ENCODE measurements around the gene CSNK2A3. TPM values are rescaled to one million over a fixed set of nuclear protein-coding genes. Genes with fewer than 3 reads are reported as not detected.

CSNK2A3 gene
- total RNA-seq, 1 experiment from 2014 or later, result 1.7 TPM

DNA sequence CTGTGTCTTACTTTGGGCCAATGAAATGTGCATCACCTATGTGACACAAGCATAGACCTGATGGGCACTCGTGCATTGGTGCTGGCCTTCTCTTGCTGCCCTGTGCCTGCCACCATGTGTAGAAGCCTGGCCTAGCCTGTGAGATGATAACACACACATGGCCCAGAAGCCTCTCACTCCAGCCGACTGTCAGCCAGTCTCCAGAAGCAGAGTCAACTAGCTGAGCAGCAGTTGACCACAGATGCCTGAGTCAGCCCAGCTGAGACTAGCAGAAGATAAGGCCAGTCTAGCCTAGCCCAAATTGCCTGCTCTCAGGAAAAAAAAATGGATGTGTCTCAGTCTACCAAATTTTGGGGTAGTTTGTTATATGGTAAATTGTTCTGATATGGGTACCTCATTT is 46.2 kb downstream of the CSNK2A3 start:
- H3K9me3 Mint-ChIP-seq, result no peaks in the 10 kb centered on the region
- no peaks in the 10 kb centered on the region for H3K79me1 ChIP-seq (ENCODE audit: insufficient read depth, low read depth, low read length, poor library complexity, severe bottlenecking)
- no peak overlapping the region for H3K14ac ChIP-seq (ENCODE audit: insufficient read depth, low read length)
- H3K27me3 ChIP-seq (ENCODE audit: insufficient read depth, low read length), result no peaks in the 10 kb centered on the region
- H2BK12ac ChIP-seq (ENCODE audit: insufficient read length, low read depth, low read length), result no peak overlapping the region
- no peak overlapping the region for H3T11ph ChIP-seq (ENCODE audit: low read length)
- H4K20me1 ChIP-seq (ENCODE audit: control insufficient read depth, insufficient read depth, insufficient read length), result no peaks in the 10 kb centered on the region
- no peaks in the 10 kb centered on the region for H3K23me2 ChIP-seq (ENCODE audit: insufficient read length, low read depth, low read length, poor library complexity, severe bottlenecking)
- H3K4me1 ChIP-seq (ENCODE audit: insufficient read depth, low read length), result no peaks in the 10 kb centered on the region
- H4K5ac ChIP-seq (ENCODE audit: insufficient read length, low read depth, low read length), result no peak overlapping the region
- no CpG with 5 or more reads among the region's 2 CpGs for WGBS (ENCODE audit: extremely low coverage, insufficient read length, low lambda C conversion rate)
- no peaks in the 10 kb centered on the region for H3K4me1 Mint-ChIP-seq
- H3K27ac ChIP-seq (ENCODE audit: insufficient read length, low read depth, low read length), result no peak overlapping the region
- no peak overlapping the region for H3K4ac ChIP-seq (ENCODE audit: low read depth, low read length)
- TF ChIP-seq, protein P1, sequence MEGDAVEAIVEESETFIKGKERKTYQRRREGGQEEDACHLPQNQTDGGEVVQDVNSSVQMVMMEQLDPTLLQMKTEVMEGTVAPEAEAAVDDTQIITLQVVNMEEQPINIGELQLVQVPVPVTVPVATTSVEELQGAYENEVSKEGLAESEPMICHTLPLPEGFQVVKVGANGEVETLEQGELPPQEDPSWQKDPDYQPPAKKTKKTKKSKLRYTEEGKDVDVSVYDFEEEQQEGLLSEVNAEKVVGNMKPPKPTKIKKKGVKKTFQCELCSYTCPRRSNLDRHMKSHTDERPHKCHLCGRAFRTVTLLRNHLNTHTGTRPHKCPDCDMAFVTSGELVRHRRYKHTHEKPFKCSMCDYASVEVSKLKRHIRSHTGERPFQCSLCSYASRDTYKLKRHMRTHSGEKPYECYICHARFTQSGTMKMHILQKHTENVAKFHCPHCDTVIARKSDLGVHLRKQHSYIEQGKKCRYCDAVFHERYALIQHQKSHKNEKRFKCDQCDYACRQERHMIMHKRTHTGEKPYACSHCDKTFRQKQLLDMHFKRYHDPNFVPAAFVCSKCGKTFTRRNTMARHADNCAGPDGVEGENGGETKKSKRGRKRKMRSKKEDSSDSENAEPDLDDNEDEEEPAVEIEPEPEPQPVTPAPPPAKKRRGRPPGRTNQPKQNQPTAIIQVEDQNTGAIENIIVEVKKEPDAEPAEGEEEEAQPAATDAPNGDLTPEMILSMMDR (conservative IDR thresholded peaks at IDR 0.05), result no peak
- H4K91ac ChIP-seq (ENCODE audit: insufficient read length, low read depth, low read length), result no peak overlapping the region
- no peak overlapping the region for H3K27ac Mint-ChIP-seq
- no peaks in the 10 kb centered on the region for H3K79me2 ChIP-seq (ENCODE audit: insufficient read depth, low read length)
- no peak overlapping the region for H2BK5ac ChIP-seq (ENCODE audit: insufficient read length, low read length)
- no peak overlapping the region for H3K9ac ChIP-seq (ENCODE audit: extremely low read depth, insufficient read length, low read length)
- no peak overlapping the region for H2BK15ac ChIP-seq (ENCODE audit: low read depth, low read length)
- H3K36me3 Mint-ChIP-seq (ENCODE audit: insufficient read depth in 1 of 3, low read depth in 3 of 3), result no peaks in the 10 kb centered on the region
- DNase-seq, result no peak
- no peak overlapping the region for H2BK120ac ChIP-seq (ENCODE audit: low read depth, low read length, poor library complexity, severe bottlenecking)
- H3K9me3 ChIP-seq (ENCODE audit: control insufficient read depth, low read depth, low read length), result no peaks in the 10 kb centered on the region
- no peak overlapping the region for H3K23ac ChIP-seq (ENCODE audit: insufficient read length, low read depth, low read length)
- H3K4me3 Mint-ChIP-seq, result no peak overlapping the region
- H3K27me3 Mint-ChIP-seq (ENCODE audit: low read depth), result peaks cover 4% of the 10 kb centered on the region
- no peak overlapping the region for H3K18ac ChIP-seq (ENCODE audit: insufficient read length, low read depth, low read length)
- no peak overlapping the region for H2BK20ac ChIP-seq (ENCODE audit: low read depth, low read length, poor library complexity, severe bottlenecking)
- no peak overlapping the region for H2AFZ ChIP-seq (ENCODE audit: low read length)
- H3K56ac ChIP-seq (ENCODE audit: insufficient read length, low read depth, low read length), result no peak overlapping the region
- H4K8ac ChIP-seq (replicated peaks; ENCODE audit: insufficient read length, low read depth, low read length), result no peak overlapping the region
- no peak overlapping the region for H3K4me2 ChIP-seq (ENCODE audit: insufficient read depth, insufficient read length, low read length)
- no peak overlapping the region for H2AK5ac ChIP-seq (ENCODE audit: insufficient read length, low read length)

Data from H9 (cell line).